ENCODE results near the gene THOC1. TPM values are rescaled to one million over a fixed set of nuclear protein-coding genes. Genes with fewer than 3 reads are reported as not detected.
A peak's percentile ranks its signal among the peaks of the same experiment; 100 is the strongest.

The THOC1 gene
- total RNA-seq, 1 donor from 2014 or later, result 45.8 TPM

GRCh38 chr18:253121-253520 lies 14.7 kb downstream of the THOC1 start:
- Mint-ChIP-seq H3K27me3 (ENCODE audit: unreplicated experiment) (no peaks in the 10 kb centered on the region), H3K4me1 (ENCODE audit: unreplicated experiment) (no peaks in the 10 kb centered on the region), H3K36me3 (ENCODE audit: low read depth, unreplicated experiment) (peaks cover 41% of the 10 kb centered on the region), H3K27ac (ENCODE audit: unreplicated experiment) (no peak overlapping the region), H3K9me3 (ENCODE audit: unreplicated experiment) (no peaks in the 10 kb centered on the region), H3K4me3 (ENCODE audit: unreplicated experiment) (no peak overlapping the region)
- no peak for TF ChIP-seq CTCF (IDR thresholded peaks at IDR 0.05; ENCODE audit: unreplicated experiment)
- no peak for DNase-seq (ENCODE audit: low spot score)

- no peak for TF ChIP-seq CTCF (IDR thresholded peaks at IDR 0.05; ENCODE audit: unreplicated experiment)
- Mint-ChIP-seq H3K4me3 (ENCODE audit: unreplicated experiment) (no peak overlapping the region), H3K27ac (ENCODE audit: unreplicated experiment) (no peak overlapping the region), H3K36me3 (ENCODE audit: low read depth, unreplicated experiment) (peaks cover 37% of the 10 kb centered on the region), H3K4me1 (ENCODE audit: unreplicated experiment) (no peaks in the 10 kb centered on the region), H3K27me3 (ENCODE audit: unreplicated experiment) (no peaks in the 10 kb centered on the region), H3K9me3 (ENCODE audit: unreplicated experiment) (no peaks in the 10 kb centered on the region)
- no peak for DNase-seq (ENCODE audit: low spot score)
Observed at GRCh38 chr18:251572-251971, 16.3 kb downstream of the THOC1 start.

GRCh38 chr18:250685-251084 lies 17.2 kb downstream of the THOC1 start:
- H3K27me3 Mint-ChIP-seq (ENCODE audit: unreplicated experiment), result no peaks in the 10 kb centered on the region
- no peaks in the 10 kb centered on the region for H3K9me3 Mint-ChIP-seq (ENCODE audit: unreplicated experiment)
- H3K4me1 Mint-ChIP-seq (ENCODE audit: unreplicated experiment), result no peaks in the 10 kb centered on the region
- DNase-seq (ENCODE audit: low spot score), result no peak
- H3K36me3 Mint-ChIP-seq (ENCODE audit: low read depth, unreplicated experiment), result peaks cover 31% of the 10 kb centered on the region
- no peak for TF ChIP-seq CTCF (IDR thresholded peaks at IDR 0.05; ENCODE audit: unreplicated experiment)
- H3K27ac Mint-ChIP-seq (ENCODE audit: unreplicated experiment), result no peak overlapping the region
- no peak overlapping the region for H3K4me3 Mint-ChIP-seq (ENCODE audit: unreplicated experiment)

GRCh38 chr18:248053-248452 lies 19.8 kb downstream of the THOC1 start:
- H3K9me3 Mint-ChIP-seq (ENCODE audit: unreplicated experiment), result no peaks in the 10 kb centered on the region
- H3K27me3 Mint-ChIP-seq (ENCODE audit: unreplicated experiment), result no peaks in the 10 kb centered on the region
- no peak for TF ChIP-seq CTCF (IDR thresholded peaks at IDR 0.05; ENCODE audit: unreplicated experiment)
- no peak overlapping the region for H3K27ac Mint-ChIP-seq (ENCODE audit: unreplicated experiment)
- peaks cover 38% of the 10 kb centered on the region for H3K36me3 Mint-ChIP-seq (ENCODE audit: low read depth, unreplicated experiment)
- DNase-seq (ENCODE audit: low spot score), result no peak
- no peaks in the 10 kb centered on the region for H3K4me1 Mint-ChIP-seq (ENCODE audit: unreplicated experiment)
- H3K4me3 Mint-ChIP-seq (ENCODE audit: unreplicated experiment), result peak overlapping the region; percentile 48

- H3K27me3 Mint-ChIP-seq (ENCODE audit: unreplicated experiment), result no peaks in the 10 kb centered on the region
- no peaks in the 10 kb centered on the region for H3K4me1 Mint-ChIP-seq (ENCODE audit: unreplicated experiment)
- DNase-seq (ENCODE audit: low spot score), result no peak
- no peak overlapping the region for H3K27ac Mint-ChIP-seq (ENCODE audit: unreplicated experiment)
- H3K4me3 Mint-ChIP-seq (ENCODE audit: unreplicated experiment), result no peak overlapping the region
- peaks cover 40% of the 10 kb centered on the region for H3K36me3 Mint-ChIP-seq (ENCODE audit: low read depth, unreplicated experiment)
- TF ChIP-seq CTCF (IDR thresholded peaks at IDR 0.05; ENCODE audit: unreplicated experiment), result no peak
- no peaks in the 10 kb centered on the region for H3K9me3 Mint-ChIP-seq (ENCODE audit: unreplicated experiment)
Observed at GRCh38 chr18:245282-245847, 22.5 kb downstream of the THOC1 start.
